DOHH2 (cell line): ENCODE data around the gene FGG.

Source experiments
- EZH2phosphoT487 ChIP-seq: fragments of 200-600 bp; sonication (generic); IDR thresholded peaks from 2 replicates; pipeline ENCODE4 v1.6.1; 2017; ENCODE audit warnings: borderline replicate concordance, mild to moderate bottlenecking, antibody characterized with exemption, low read length, moderate library complexity, mixed read lengths
- TF ChIP-seq, protein P1 (sequence below): fragments of 200-600 bp; sonication (generic); IDR thresholded peaks from one replicate; pipeline ENCODE4 v1.5.1; 2014; ENCODE audit warnings: antibody characterized with exemption, mild to moderate bottlenecking, low read depth, low read length; ENCODE audit not compliant: poor library complexity, severe bottlenecking

DNA sequence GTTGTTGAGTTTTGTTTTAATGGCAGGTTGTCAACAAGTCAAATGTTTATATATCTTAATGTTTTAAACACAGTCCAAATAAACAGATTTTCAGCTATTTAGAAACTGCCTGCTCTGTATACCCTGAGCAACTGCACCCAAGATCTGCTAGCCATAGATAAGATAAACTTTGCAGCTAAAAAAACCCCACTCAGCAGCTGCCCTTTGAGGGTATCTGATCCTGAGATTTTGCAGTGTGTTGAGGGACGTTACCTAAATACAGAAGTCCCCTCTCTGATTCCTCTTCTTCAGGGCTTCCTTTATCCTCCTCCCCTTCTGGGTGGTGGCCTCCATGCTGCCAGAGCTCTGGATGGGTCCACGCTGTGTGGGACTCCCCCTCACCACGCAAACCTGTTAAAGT is 11.0 kb upstream of the FGG start:
- TF ChIP-seq, protein P1, sequence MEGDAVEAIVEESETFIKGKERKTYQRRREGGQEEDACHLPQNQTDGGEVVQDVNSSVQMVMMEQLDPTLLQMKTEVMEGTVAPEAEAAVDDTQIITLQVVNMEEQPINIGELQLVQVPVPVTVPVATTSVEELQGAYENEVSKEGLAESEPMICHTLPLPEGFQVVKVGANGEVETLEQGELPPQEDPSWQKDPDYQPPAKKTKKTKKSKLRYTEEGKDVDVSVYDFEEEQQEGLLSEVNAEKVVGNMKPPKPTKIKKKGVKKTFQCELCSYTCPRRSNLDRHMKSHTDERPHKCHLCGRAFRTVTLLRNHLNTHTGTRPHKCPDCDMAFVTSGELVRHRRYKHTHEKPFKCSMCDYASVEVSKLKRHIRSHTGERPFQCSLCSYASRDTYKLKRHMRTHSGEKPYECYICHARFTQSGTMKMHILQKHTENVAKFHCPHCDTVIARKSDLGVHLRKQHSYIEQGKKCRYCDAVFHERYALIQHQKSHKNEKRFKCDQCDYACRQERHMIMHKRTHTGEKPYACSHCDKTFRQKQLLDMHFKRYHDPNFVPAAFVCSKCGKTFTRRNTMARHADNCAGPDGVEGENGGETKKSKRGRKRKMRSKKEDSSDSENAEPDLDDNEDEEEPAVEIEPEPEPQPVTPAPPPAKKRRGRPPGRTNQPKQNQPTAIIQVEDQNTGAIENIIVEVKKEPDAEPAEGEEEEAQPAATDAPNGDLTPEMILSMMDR: no peak
- no peak for TF ChIP-seq EZH2phosphoT487
